Transverse colon (tissue), 4 donors: ENCODE measurements around the gene ZBTB7A.

ENCODE experiments used
- EP300 ChIP-seq: sonication (generic); formaldehyde crosslinking; IDR thresholded peaks from one replicate; pipeline ENCODE4 v1.6.1; 2017; ENCODE audit warnings: antibody characterized with exemption, low read depth
- POLR2A ChIP-seq: fragments of 450-650 bp; IDR thresholded peaks from one replicate; pipeline ENCODE4 v1.6.1; 2016; ENCODE audit warnings: antibody characterized with exemption, mild to moderate bottlenecking, moderate library complexity
- POLR2AphosphoS5 ChIP-seq, 3 donors: sonication (generic); formaldehyde crosslinking; IDR thresholded peaks; one replicate each; pipeline ENCODE4 v1.6.1; 2016; ENCODE audit warnings: antibody characterized with exemption in 3 of 3
- TF ChIP-seq, protein P1 (sequence below), 5 experiments: fragments of 200-600 bp in 3 of 5; fragments of 450-650 bp in 2 of 5; sonication (generic) in 3 of 5; IDR thresholded peaks; 1 replicate in 2 of 5; 2 replicates in 3 of 5; pipeline ENCODE4 v1.5.1; 2016 to 2017; ENCODE audit warnings: antibody characterized with exemption in 5 of 5, inconsistent platforms in 3 of 5, mild to moderate bottlenecking in 2 of 5, moderate library complexity in 1 of 5

DNA sequence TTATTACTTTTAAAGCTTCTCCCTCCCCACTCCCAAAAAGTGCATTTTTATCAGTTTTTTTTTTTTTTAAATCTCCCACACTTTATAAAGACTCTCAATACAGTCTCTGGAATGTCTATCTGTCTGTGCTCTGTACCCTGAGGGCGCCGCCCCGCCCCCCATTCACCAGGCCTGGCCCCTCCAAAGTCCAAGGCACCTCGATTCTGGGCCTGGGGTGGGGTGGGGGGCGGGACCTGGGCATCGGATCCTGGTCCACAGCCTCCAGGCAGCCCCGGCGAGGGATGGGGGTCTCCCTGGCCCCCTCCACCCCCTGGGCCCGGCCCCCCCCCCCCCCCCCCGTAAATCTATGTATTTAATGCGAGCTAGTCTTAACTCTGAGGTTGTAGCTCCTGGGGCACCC is 23.3 kb downstream of the ZBTB7A start:
- TF ChIP-seq, protein P1, sequence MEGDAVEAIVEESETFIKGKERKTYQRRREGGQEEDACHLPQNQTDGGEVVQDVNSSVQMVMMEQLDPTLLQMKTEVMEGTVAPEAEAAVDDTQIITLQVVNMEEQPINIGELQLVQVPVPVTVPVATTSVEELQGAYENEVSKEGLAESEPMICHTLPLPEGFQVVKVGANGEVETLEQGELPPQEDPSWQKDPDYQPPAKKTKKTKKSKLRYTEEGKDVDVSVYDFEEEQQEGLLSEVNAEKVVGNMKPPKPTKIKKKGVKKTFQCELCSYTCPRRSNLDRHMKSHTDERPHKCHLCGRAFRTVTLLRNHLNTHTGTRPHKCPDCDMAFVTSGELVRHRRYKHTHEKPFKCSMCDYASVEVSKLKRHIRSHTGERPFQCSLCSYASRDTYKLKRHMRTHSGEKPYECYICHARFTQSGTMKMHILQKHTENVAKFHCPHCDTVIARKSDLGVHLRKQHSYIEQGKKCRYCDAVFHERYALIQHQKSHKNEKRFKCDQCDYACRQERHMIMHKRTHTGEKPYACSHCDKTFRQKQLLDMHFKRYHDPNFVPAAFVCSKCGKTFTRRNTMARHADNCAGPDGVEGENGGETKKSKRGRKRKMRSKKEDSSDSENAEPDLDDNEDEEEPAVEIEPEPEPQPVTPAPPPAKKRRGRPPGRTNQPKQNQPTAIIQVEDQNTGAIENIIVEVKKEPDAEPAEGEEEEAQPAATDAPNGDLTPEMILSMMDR (IDR thresholded peaks at IDR 0.05) = no peak
- no peak for TF ChIP-seq EP300
- no peak for TF ChIP-seq POLR2A
- TF ChIP-seq POLR2AphosphoS5 (IDR thresholded peaks at IDR 0.05) = no peak
